ENCODE data around the gene ARRDC5.
"Not testable (repeated sequence)": the region's sequence is repeated elsewhere in the genome, so short reads cannot be mapped to it uniquely, and the experiment has no call there.

ARRDC5 gene

DNA sequence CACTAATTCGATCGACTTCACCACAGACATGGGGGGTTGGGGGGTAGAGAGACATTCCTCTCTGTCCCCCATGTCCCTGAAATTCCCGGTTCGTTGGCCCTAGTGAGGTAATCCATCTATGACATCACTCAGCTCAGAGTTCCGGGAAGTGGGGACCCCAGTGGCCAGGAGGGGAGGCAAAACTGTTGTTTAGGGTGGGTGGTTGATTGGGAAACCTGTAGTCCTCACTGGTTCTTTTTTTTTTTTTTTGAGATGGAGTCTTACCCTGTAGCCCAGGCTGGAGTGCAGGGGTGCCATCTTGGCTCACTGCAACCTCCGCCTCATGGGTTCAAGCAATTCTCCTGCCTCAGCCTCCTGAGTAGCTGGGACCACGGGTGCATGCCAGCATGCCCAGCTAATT is at the start of gene ARRDC5:
Gene ARRDC5 (minus strand): TSS at position 101 of the 400 bp plus-strand sequence. CDS start 71 bp downstream, at position 30.
- no peak for DNase-seq

DNA sequence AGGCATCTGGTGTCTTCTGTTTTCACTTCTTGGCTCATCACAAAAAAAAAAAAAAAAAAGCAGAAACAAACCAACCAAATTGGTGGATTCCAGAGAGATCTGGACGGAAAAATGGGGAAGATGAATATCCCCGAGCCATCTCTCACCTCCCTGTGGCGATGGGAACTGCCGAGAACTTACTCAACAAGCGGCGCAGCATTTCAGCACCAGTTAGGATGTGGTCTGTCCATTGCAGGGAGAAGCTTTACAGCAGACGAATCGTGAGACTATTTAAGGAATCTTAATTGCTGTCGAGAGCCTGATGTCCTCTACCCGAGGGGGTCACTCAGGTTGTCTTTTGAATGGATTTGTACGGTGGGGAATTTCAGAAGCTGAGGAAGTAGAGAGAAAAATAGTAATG is 49.0 kb upstream of the ARRDC5 start:
- no peak for DNase-seq

DNA sequence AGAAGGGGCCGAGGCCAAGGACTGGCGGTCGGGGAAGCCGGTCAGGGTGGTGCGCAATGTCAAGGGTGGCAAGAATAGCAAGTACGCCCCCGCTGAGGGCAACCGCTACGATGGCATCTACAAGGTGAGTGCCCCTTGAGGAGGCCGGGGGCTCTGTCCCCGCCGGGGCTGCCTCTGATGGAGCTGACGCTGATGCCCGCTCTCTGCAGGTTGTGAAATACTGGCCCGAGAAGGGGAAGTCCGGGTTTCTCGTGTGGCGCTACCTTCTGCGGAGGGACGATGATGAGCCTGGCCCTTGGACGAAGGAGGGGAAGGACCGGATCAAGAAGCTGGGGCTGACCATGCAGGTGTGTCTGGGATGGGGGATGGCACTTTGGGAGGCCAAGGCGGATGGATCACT is 48.0 kb upstream of the ARRDC5 start:
- DNase-seq, result not testable (repeated sequence)

DNA sequence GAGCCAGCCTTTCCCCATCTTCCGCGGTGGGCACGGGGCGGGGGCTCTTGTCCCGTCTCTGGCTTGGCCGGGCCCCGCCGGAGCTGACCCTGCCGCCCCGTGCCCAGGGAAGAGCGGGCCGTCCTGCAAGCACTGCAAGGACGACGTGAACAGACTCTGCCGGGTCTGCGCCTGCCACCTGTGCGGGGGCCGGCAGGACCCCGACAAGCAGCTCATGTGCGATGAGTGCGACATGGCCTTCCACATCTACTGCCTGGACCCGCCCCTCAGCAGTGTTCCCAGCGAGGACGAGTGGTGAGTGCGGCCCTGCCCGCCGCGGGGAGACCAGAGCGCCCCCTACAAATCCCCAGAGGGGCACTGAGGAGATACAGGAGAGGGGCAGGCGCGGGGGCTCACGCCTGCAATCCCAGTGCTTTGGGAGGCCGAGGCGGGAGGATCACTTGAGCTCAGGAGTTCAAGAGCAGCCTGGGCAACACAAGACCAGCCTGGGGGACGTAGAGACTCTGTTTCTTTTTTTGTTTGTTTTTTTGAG is 39.0 kb upstream of the ARRDC5 start:
- DNase-seq, result not testable (repeated sequence)

DNA sequence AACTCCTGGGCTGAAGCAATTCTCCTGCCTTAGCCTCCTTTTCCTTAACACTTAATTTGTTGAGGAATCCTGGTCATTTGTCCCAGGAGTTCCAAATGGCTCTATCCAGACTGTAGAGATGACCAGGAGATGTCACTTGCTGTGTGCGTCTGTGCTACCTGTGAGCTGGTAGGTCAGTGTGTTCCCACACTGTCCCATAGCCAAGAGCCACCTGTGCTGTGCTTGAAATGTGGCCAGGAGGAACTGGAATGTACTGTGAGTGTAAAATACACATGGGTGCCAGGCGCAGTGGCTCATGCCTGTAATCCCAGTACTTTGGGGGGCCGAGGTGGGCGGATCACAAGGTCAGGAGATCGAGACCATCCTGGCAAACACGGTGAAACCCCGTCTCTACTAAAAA is 36.8 kb upstream of the ARRDC5 start:
- DNase-seq, result no peak

DNA sequence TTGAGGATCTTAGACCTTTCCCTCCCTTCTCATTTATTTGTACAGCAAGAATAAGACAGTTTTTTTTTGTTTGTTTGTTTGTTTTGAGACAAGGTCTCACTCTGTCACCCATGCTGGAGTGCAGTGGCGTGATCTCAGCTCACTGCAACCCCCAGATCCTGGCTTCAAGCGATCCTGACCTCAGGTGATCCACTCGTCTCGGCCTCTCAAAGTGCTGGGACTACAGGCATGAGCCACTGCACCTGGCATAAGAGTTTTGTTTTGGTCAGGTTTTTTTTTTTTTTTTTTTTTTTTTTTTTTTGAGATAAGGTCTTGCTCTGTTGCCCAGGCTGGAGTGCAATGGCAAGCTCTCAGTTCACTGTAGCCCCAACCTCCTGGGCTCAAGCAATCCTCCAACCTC is 35.8 kb upstream of the ARRDC5 start:
- DNase-seq, result not testable (repeated sequence)

DNA sequence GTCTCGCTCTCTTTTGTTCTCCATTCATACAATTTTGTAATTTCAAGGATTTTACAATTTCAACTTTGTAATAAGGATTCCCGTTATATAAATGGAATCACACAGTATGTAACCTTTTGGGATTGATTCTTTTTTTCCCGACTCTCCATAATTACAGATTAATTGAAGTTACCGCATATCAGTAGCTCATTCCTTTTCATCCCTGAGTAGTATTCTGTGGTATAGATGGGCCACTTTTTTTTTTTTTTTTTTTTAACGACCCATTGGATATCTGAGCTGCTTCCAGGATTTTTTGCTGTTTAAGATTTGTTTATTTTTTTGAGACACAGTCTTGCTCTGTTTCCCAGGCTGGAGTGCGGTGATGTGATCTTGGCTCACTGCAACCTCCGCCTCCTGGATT is 34.4 kb upstream of the ARRDC5 start:
- no peak for DNase-seq

DNA sequence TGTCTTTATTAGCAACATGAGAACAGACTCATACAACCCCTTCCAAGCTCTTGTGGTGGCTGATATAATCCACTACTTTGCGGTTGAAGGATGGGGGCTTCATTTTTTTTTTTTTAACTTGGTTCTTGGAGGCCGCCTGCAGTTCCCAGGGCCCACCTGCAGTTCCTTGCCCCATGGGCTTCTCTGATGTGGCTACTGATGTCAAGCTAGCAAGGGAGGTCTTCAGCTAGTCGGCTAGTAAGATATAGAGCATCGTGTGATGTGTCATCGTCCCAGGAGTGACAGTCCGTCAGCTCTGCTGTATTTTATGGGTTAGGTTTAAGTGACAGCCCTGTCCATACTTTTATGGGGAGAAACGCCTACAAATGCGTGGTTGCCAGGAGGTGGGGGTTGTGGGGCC is 32.7 kb upstream of the ARRDC5 start:
- no peak for DNase-seq

DNA sequence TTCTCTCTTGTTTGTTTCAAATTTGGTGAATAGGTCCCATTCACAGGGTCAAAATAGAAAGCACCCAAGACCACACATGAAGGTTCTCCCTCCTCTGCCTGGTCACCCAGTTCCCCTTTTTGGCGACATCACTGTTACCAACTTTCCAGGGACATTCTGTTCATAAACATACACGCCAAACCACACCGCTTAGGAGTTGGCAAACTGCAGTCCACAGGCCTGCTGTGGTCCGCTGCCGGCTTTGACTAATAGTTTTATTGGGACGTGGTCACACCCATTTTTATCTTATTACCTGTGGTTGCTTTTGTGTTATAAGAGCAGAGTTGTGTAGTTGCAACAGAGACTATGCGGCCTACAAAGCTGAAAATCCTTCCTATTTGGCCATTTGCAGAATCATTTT is 30.8 kb upstream of the ARRDC5 start:
- DNase-seq, result no peak

DNA sequence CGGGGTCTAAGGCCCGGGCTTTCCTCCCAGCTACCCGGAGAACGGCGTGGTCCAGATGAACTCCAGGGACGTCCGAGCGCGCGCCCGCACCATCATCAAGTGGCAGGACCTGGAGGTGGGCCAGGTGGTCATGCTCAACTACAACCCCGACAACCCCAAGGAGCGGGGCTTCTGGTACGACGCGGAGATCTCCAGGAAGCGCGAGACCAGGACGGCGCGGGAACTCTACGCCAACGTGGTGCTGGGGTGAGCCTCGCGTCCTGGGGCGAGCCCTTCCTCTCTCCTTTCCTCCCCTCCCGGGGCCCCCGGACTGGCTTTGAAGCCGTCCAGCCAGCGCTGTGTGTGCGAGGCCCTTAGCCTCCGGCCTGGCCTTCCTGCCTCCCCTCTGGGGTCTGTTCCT is 30.0 kb upstream of the ARRDC5 start:
- DNase-seq, result no peak

DNA sequence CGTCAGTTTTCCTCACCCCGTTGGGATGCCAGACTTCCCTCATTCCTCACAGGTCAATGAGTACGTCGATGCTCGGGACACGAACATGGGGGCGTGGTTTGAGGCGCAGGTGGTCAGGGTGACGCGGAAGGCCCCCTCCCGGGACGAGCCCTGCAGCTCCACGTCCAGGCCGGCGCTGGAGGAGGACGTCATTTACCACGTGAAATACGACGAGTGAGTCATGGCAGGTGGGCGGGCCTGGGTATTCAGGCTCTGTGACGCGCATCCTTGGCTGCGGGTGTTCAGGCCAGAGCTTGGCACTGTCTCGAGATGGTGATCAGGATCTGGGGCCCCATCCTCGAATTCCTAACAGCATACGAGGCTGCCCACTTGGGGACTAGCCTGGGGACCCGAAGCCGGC is 28.0 kb upstream of the ARRDC5 start:
- no peak for DNase-seq

DNA sequence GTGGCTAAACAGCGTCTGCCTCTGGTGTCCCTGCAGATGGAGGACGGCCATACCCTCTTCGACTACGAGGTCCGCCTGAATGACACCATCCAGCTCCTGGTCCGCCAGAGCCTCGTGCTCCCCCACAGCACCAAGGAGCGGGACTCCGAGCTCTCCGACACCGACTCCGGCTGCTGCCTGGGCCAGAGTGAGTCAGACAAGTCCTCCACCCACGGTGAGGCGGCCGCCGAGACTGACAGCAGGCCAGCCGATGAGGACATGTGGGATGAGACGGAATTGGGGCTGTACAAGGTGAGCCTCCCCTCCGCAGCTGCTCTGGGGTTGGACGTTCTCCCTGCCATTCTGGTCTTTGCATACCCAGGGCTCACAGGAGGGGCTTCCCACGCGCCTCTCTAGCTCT is 26.5 kb upstream of the ARRDC5 start:
- no peak for DNase-seq

DNA sequence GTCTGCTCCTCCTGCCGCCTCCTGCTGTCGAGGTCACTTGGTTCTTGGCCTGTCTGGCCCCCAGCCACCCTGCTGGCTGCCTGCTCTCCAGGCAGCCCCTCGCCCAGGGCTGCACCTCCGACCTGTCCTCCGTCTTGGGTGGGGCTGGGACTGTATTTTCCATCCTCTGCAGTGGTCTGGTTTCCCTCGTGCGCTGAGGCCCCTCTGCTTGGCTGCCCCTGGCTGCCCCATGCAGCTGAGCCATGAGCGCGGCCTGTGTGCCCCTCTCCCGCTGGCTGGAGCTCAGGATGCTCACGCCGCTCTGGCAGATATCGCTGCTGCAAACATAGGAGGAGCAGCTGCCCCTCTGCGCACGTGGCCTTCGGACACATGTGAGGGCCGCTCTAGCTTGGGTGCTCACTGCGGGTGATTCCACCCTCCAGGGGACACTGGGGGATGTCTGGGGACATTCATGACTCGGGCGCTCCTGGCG is 20.6 kb upstream of the ARRDC5 start:
- no peak for DNase-seq

DNA sequence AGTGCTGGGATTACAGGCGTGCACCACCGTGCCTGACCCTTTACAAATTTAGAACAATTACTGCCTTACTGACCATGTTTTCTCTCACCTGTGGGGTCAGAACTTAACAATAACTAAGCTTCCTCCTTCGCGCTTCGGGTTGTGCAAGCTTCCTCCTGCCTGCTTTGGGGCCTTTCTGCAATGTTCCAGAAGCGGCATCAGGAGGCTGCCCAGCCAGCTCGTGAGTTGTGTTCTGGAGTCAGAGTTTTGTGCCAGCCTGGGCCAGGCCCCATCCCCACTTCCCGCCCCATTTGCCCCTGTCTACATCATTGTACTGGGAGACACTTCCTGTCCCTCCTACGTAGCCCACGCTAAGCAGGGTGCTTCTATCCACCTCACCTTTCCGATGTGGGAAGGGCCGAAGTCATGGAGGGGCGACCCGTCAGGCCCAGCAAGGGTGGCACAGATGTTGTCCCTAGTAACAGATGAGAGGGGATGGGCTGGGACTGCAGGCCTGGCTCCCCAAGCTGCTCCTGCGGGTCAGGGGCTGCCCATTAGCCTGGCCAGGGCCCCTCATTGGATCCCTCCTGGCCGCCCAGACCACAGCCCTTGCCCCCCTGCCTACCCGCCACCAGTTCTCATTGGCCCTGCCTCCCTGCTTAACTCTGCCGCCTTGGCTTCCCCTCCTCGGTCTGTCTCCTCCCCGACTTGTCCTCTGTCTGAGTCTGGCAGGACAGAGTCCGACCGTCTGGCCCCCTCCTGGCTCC is 20.0 kb upstream of the ARRDC5 start:
- DNase-seq, result no peak

DNA sequence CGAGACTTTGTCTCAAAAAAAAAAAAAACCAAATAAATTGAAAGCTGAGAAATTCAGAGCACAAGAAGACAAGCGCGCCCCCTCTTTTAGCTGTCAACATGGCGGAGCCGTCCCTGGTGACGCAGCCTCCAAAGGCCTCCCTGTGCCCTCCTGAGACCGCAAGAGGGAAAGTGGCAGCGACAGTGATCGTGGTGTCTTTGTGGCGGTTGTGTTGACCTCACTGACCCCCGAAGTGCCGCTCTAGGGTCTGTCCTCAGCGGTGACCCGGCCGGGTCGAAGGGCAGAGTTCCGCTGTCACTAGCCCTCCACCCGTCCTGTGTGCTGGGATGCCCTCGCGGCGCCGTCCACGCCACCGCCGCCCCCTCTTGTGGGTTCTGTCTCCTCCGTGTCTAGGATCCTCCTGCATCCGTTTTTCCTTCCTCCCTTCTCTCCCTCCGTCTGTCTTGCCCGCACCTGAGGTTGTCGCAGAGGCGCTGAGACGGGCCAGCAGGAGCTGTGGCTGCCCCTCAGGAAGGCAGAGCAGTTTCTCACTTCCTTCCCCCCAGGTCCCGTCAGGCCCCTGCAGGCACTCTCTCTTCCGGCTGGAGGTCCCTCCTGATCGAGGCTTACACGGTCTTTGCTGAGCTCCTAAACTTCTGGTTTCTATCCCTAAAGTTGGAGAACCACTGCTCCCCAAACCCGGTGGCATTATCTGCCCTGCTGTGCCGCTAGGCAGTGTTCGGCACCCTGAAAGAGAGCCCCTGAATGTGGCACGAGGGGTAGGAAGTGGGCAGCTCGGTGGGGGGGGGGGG is 13.8 kb upstream of the ARRDC5 start:
- DNase-seq, result no peak

DNA sequence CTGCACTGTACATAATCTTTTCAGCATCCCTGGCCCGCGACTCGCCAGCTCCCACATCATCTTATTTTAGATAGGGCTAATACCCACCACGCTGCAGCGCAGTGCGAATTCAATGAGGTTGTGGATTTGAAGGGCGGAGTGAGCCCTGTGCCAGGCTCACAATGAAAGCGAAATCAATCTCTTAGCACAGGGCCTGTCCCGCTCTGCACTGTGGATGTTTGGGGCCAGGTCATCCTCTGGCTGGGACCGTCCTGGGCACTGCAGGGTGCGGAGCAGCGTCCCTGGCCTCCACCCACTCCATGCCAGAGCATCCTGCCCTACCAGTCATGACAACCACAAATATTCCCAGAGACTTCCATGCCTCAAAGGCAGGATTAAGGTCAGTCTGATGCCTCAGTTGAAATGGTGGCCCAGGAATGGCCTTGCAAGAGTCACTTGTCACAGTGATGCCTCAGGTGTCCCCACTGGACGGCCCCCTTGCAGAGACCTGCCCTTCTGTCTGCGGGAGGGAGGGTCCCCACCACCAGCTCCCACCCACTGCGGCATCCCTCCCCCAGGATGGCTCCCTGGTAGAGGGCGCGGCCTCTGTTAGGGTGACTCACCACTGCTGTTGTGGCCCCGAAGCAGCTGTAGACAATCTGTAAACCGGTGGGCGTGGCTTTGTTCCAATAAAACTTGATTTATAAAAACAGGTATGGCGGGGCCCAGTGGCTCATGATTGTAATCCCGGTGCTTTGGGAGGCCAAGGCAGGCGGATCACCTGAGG is 12.2 kb upstream of the ARRDC5 start:
- peak; percentile 68 for DNase-seq

DNA sequence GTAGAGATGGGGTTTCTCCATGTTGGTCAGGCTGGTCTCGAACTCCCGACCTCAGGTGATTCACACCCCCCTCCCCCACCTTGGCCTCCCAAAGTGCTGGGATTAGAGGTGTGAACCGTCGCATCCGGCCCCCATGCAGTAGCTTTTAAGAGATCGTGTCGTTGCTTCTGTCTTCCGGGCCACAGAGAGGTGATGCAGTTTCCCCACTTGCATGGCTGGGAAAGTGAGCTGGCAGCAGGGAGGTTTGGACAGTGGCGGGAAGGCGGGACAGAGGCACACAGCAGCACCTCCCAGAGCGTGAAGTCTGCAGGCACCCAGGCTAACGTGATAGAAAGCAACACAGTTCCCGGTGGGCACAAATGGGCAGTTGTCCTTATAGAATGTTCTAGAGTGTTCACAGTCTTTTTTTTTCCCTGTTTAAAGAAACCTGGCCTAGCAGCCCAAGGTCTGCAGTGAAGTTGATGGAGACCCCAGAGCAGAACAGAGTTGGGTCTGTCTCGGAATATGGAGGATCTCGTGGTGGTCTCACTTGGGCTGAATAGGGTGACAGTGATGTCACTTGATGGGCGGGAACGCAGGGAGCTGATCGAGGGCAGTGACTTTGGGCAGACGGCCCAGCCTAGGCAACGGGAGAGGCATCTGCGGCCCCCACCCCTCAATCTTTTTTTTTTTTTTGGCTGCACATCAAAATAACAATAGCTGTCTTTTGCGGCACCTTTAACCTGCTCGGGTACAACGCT is 11.5 kb upstream of the ARRDC5 start:
- DNase-seq, result no peak

DNA sequence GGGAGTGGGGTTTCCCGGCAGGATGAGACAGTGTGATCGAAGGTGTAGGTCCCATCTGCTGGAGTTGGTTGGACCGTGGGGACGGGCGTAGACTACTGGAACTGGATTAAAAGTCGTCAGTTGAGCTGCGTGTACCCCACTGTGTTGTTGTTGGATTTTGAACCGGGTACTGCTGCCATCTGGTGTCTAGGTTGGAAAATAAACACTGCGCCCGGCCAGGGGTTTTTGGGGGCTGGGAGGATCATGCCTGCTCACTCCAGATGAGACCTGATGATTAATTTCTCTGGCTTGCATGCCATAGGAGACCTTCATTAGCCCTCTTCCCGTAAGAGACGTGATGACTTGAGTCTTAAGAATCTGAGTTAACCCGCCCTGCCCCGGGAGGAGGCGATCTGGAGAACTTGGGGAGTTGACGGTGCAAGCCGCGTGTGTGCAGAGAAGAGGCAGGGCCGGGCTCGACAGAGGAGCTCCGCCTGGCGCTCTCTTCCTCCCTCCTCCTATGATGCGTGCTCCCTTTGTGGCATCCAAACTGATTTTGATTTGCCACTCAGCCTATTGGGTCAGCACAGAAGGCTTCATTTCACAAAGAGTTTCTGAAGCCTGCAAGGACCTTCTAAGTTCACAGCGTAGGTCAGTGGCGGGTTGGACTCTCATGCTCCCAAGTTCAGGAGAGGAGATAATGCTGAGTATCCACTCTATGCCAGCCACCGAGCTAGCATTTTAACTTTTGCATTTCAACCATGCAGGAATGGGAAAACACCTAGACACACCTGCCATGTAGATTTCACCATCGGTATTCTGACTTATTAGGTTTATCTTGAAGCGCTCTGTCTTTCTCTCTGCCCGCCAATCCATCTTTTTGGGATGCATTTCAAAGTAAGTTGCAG is 9.3 kb upstream of the ARRDC5 start:
- DNase-seq, result peak; percentile 79

DNA sequence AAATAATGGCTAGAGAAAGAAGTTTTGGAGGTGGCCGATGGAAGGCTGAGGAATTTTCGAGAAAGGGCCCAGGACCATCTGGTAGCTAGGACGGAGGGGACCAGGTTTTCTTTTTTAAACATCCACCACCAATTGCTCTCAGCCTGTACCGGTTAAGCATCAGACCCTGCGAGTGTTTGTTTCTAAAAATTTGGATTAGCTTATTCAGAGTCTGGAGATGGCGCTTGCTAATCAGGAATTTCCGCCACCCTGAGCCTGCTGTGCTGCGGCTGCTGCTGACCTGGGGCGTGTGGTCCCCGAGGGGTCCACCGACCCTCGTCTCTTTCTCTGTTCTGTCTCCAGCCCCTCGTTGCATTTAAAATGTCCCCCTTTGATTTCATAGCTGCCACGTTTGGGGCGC is 8.6 kb upstream of the ARRDC5 start:
- no peak for DNase-seq

DNA sequence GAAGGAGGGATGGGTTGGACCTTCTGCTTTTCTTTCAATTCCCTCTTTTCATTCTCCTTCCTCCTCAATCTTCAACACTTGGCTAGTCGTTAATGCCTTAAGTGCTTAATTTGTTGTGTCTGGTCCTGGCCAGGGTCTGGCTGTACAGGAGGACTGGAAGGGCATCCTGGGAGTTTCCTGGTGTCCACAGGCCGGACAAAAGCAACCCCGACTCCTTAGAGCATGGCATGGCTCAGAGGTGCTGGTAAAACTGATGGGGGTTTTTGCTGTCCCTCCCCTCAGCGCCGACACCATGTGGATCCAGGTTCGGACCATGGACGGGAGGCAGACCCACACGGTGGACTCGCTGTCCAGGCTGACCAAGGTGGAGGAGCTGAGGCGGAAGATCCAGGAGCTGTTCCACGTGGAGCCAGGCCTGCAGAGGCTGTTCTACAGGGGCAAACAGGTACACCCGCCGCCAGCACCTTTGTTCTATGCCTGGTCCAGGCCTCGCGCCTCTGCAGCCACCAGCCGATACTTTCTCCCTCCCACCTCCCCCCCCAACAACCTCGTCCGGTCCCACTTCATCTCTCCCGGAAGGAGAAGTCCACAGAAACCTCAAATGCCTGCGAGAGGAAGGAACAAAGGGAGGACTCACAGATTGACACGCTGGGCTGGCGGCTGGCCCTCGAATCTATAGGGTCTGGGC is 8.0 kb upstream of the ARRDC5 start:
- DNase-seq, result peak; percentile 45

Data from hematopoietic multipotent progenitor cell treated with erythropoietin and hydrocortisone succinate and interleukin-3 and kit ligand, for 8 days (in vitro differentiated cells).